ENCODE data around the gene PTPRE.

The PTPRE gene

DNA sequence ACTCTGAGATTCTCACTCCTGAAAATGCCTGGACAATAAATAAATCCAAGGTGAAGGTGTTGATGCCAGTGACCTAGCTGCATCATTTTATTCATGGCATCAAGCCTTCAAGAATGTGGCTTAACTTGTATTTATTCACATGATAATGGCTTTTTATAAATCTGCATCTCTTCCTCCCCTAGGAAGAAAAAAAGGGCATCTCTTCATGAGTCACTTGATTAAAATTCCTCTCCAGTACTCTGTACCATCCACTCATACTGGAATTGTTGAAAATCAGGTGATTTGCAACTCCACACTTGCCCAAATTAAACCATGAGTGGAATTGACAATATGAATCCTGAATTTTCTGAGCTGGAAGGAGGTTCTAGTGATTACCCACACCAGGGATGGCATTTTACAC, 30.2 kb downstream of the PTPRE start:
- Histone ChIP-seq H2AFZ (ENCODE audit: low read depth) (no peak overlapping the region), H3K36me3 (ENCODE audit: insufficient read depth) (no peaks in the 10 kb centered on the region), H3K4me2 (no peak overlapping the region), H3K9ac (no peak overlapping the region), H3K4me1 (ENCODE audit: low read depth, poor library complexity, severe bottlenecking) (no peaks in the 10 kb centered on the region), H3K27ac (no peak overlapping the region), H3K79me2 (ENCODE audit: insufficient read depth, low read depth) (no peaks in the 10 kb centered on the region), H4K20me1 (ENCODE audit: insufficient read depth) (no peaks in the 10 kb centered on the region), H3K4me3 (IDR thresholded peaks at IDR 0.05; ENCODE audit: insufficient read depth, low read depth, low read length) (no peak overlapping the region), H3K27me3 (ENCODE audit: insufficient read depth, low read depth) (no peaks in the 10 kb centered on the region)
- TF ChIP-seq, protein P1, sequence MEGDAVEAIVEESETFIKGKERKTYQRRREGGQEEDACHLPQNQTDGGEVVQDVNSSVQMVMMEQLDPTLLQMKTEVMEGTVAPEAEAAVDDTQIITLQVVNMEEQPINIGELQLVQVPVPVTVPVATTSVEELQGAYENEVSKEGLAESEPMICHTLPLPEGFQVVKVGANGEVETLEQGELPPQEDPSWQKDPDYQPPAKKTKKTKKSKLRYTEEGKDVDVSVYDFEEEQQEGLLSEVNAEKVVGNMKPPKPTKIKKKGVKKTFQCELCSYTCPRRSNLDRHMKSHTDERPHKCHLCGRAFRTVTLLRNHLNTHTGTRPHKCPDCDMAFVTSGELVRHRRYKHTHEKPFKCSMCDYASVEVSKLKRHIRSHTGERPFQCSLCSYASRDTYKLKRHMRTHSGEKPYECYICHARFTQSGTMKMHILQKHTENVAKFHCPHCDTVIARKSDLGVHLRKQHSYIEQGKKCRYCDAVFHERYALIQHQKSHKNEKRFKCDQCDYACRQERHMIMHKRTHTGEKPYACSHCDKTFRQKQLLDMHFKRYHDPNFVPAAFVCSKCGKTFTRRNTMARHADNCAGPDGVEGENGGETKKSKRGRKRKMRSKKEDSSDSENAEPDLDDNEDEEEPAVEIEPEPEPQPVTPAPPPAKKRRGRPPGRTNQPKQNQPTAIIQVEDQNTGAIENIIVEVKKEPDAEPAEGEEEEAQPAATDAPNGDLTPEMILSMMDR (conservative IDR thresholded peaks at IDR 0.05; ENCODE audit: low read depth, low read length), result no peak

DNA sequence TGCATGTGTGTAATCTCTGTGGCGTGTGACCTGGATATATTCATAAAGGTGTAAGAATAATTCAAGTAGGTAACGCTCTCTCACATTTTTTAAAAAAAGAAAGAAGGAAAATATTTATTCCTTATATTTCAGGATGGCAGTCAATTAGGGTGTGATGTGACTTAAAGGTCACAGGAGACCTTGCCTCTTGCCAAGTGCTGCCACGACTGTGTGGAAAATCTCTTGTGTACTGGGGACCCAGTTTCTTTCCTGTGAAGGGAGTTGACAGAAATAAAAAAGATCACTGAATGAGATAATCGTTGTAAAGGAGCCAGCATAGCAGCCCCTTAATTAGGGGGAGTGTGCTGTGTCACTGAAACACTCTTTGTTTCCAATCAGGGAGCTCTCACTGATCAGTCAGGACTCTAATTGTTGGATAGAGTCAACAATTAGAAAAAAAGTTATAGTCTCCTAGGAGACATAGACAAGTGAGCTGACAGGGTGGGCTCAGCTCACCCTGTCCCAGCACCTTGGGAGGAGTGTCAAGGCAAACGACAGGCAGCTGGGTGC, 31.1 kb downstream of the PTPRE start:
- Histone ChIP-seq H3K4me1 (ENCODE audit: low read depth, poor library complexity, severe bottlenecking) (no peaks in the 10 kb centered on the region), H4K20me1 (ENCODE audit: insufficient read depth) (no peaks in the 10 kb centered on the region), H3K36me3 (ENCODE audit: insufficient read depth) (no peaks in the 10 kb centered on the region), H3K79me2 (ENCODE audit: insufficient read depth, low read depth) (no peaks in the 10 kb centered on the region), H3K27me3 (ENCODE audit: insufficient read depth, low read depth) (no peaks in the 10 kb centered on the region), H3K27ac (no peak overlapping the region), H2AFZ (ENCODE audit: low read depth) (no peak overlapping the region), H3K4me2 (no peak overlapping the region), H3K9ac (no peak overlapping the region), H3K4me3 (IDR thresholded peaks at IDR 0.05; ENCODE audit: insufficient read depth, low read depth, low read length) (no peak overlapping the region)
- TF ChIP-seq, protein P1 (conservative IDR thresholded peaks at IDR 0.05; ENCODE audit: low read depth, low read length), result no peak

DNA sequence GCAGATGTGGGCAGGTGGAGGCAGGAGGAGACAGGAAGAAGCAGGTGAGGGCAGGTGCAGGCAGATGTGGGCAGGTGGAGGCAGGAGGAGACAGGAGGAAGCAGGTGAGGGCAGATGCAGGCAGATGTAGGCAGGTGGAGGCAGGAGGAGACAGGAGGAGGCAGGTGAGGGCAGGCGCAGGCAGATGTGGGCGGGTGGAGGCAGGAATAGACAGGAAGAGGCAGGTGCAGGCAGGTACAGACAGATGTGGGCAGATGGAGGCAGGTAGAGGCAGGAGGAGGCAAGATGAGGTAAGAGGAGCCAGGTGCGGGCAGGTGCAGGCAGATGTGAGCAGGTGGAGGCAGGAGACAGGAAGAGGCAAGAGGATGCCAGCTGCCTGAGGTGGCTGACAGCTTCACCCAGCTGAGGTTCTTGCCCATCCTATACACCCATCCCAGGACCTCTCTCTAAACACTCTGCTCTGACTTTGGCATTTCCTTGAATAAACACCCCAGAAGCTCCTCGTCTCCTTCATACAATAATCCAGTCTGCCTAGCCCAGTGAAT, 33.0 kb downstream of the PTPRE start:
- TF ChIP-seq, protein P1 (conservative IDR thresholded peaks at IDR 0.05; ENCODE audit: low read depth, low read length), result no peak
- Histone ChIP-seq H4K20me1 (ENCODE audit: insufficient read depth) (no peaks in the 10 kb centered on the region), H3K9ac (no peak overlapping the region), H3K36me3 (ENCODE audit: insufficient read depth) (no peaks in the 10 kb centered on the region), H3K4me3 (IDR thresholded peaks at IDR 0.05; ENCODE audit: insufficient read depth, low read depth, low read length) (no peak overlapping the region), H3K27me3 (ENCODE audit: insufficient read depth, low read depth) (no peaks in the 10 kb centered on the region), H3K27ac (no peak overlapping the region), H3K4me1 (ENCODE audit: low read depth, poor library complexity, severe bottlenecking) (no peaks in the 10 kb centered on the region), H2AFZ (ENCODE audit: low read depth) (no peak overlapping the region), H3K4me2 (no peak overlapping the region), H3K79me2 (ENCODE audit: insufficient read depth, low read depth) (no peaks in the 10 kb centered on the region)

GRCh38 chr10:127940866-127941640, 34.1 kb downstream of the PTPRE start:
- Histone ChIP-seq H3K27me3 (ENCODE audit: insufficient read depth, low read depth) (no peaks in the 10 kb centered on the region), H3K27ac (no peak overlapping the region), H2AFZ (ENCODE audit: low read depth) (no peak overlapping the region), H3K4me1 (ENCODE audit: low read depth, poor library complexity, severe bottlenecking) (no peaks in the 10 kb centered on the region), H3K4me2 (no peak overlapping the region), H3K79me2 (ENCODE audit: insufficient read depth, low read depth) (no peaks in the 10 kb centered on the region), H4K20me1 (ENCODE audit: insufficient read depth) (no peaks in the 10 kb centered on the region), H3K36me3 (ENCODE audit: insufficient read depth) (no peaks in the 10 kb centered on the region), H3K9ac (no peak overlapping the region), H3K4me3 (IDR thresholded peaks at IDR 0.05; ENCODE audit: insufficient read depth, low read depth, low read length) (no peak overlapping the region)
- TF ChIP-seq, protein P1 (conservative IDR thresholded peaks at IDR 0.05; ENCODE audit: low read depth, low read length), result no peak

All from KMS-11 (cell line).